ENCODE results near the gene TGOLN2.

The TGOLN2 gene

DNA sequence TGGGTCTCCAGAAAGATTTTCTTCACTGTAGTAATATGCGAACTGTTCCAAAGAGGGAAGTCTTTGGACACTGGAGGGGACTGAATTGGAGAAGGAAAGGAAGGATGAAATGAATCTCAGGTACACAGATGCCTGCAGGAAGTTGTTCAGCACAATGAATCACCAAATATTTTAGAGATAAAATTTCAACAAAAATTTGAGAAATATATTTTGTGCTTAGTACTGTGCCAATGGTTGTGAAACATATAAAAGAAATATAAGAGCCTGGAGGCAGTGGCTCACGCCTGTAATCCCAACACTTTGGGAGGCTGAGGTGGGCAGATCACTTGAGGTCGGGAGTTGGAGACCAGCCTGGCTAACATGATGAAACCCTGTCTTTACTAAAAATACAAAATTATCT, 29.9 kb upstream of the TGOLN2 start:
- no peak overlapping the region for H3K27ac ChIP-seq

DNA sequence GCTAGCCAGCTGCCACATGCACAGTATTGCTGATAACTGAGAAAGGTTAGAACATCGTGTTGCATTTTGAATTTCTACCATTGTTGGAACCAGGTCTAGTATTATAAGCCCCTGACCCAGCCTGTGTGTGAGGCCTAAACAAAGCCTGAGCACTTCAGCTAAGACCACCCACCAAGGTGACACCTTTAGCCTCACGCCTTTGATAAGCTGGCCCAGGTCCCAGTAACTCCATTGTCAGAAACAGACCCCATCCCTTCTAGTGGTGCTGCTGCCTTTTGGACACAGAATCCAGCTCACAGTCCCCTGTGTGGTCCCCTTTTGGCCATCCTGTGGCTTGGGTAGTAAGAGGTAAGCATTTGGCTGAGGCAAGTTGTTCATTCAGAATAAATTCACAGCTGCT, 28.4 kb upstream of the TGOLN2 start:
- TF ChIP-seq ZFX (IDR thresholded peaks at IDR 0.05; ENCODE audit: borderline replicate concordance), result no peak
- TF ChIP-seq, protein P1, sequence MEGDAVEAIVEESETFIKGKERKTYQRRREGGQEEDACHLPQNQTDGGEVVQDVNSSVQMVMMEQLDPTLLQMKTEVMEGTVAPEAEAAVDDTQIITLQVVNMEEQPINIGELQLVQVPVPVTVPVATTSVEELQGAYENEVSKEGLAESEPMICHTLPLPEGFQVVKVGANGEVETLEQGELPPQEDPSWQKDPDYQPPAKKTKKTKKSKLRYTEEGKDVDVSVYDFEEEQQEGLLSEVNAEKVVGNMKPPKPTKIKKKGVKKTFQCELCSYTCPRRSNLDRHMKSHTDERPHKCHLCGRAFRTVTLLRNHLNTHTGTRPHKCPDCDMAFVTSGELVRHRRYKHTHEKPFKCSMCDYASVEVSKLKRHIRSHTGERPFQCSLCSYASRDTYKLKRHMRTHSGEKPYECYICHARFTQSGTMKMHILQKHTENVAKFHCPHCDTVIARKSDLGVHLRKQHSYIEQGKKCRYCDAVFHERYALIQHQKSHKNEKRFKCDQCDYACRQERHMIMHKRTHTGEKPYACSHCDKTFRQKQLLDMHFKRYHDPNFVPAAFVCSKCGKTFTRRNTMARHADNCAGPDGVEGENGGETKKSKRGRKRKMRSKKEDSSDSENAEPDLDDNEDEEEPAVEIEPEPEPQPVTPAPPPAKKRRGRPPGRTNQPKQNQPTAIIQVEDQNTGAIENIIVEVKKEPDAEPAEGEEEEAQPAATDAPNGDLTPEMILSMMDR (IDR thresholded peaks at IDR 0.05), result no peak
- no peak overlapping the region for H3K27ac ChIP-seq

More for the DNA sequence above, 29.9 kb upstream of the TGOLN2 start:
- TF ChIP-seq ZFX (IDR thresholded peaks at IDR 0.05; ENCODE audit: borderline replicate concordance), result no peak
- TF ChIP-seq, protein P1 (IDR thresholded peaks at IDR 0.05), result no peak

DNA sequence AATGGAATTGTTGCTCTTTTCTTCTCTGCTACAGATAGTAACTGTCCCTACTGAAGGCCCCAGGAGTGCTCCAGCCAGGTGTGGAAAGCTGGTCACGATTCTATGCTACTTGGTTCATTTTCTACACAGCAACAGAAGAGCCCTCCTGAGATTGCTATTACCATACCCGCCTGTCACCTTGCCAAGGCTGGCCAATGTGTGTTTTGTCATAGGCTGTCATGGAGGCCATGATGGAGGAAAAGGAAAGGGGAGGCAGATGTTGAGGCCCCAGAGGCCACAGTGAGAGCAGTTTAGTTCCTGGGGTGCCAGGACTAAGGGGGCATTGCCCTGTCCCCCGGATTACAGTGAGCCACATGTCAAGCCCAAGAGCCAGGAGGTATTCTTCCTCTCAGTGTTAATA, 27.7 kb upstream of the TGOLN2 start:
- peak overlapping the region; percentile 74; the same call in 1 of the 2 replicates for H3K27ac ChIP-seq
- no peak for TF ChIP-seq ZFX (IDR thresholded peaks at IDR 0.05; ENCODE audit: borderline replicate concordance)
- TF ChIP-seq, protein P1 (IDR thresholded peaks at IDR 0.05), result no peak

DNA sequence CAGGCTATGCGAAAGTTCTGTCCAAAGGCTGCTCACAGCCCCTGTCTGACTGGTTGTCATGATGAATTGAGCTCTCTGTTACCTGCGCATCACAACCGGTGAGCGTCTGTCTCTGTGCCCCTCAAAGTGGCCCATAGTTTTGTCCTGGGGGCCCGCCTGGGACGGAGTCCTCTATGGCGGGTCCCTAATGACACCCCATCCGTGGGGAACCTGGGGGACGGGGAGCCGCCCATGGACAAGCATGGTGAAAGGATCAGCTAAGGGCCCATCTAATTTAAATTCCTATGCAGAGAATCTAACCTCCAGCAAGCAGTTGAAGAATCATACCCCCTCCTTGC, 27.3 kb upstream of the TGOLN2 start:
- no peak for TF ChIP-seq ZFX (IDR thresholded peaks at IDR 0.05; ENCODE audit: borderline replicate concordance)
- TF ChIP-seq, protein P1 (IDR thresholded peaks at IDR 0.05), result no peak
- H3K27ac ChIP-seq, result peak overlapping the region; percentile 74

DNA sequence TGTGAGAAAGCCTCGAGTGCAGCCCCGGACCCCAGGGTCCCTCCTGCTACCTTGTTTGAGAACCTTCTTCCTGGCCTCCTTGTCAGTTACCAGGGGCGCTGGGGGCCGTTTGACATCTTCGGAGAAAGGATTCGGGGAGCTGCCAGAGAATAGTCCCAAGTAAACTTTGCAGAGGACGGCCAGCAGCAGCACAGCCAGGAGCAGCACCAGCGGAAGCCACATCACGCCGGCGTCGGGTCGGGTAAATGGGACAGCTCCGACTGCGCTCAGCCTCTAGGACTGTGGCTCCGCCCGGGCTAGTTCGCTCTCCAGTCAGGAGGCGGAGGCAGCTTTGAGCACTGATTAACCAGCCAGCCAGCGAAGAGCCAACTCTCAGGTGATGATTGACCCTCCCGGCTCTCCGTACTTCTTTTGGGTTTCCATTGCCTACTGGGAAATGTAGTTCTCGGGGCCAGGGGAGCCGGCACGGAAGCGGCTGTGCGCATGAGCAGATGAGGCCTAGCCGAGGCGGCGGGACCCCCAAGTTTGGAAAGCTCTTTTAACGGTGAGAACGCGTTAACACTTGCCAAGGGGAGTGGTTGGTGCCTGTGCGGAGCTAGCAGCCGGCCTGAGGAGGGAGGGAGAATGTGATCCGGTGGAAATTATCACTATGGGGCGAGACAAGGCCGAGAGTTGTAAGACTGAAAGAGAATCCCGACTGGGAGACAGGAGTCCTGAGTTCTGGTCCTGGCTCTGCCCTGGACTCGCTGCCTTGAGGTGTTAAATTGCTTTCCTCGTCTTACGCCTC, 26.7 kb upstream of the TGOLN2 start, which contains the start of the genes ELMOD3 and RETSAT:
Gene ELMOD3, plus strand, starts transcription at position 484 of the 787 bp plus-strand sequence. CDS start 2,430 bp downstream, outside the sequence.
Gene RETSAT, minus strand, starts transcription at position 243 of the 787 bp plus-strand sequence. Its CDS starts 21 bp downstream, at position 222.
- H3K27ac ChIP-seq, result peak within 1 kb of the TSS; percentile 74
- no peak for TF ChIP-seq ZFX (IDR thresholded peaks at IDR 0.05; ENCODE audit: borderline replicate concordance)
- TF ChIP-seq, protein P1 (IDR thresholded peaks at IDR 0.05), result no peak

DNA sequence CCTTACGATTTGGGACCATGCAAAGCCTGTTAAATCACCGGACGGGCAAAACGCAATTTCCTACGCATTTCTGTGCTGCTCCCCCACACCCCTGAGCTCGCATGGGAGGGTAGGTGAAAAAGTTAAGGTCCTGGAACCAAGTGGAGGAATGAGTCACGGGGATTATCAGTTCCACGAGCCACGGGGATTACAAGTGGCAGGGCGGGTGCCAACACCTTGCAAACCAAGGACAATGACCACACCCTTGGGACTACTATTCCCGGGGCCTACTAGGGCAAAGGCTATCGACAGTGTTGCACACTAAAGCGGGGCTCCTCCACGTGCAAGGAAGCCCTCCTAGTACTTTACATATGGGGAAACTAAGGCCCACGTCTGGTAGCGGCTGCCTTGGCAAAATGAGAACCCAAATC, 26.1 kb upstream of the TGOLN2 start:
- peak overlapping the region; percentile 74 for H3K27ac ChIP-seq
- TF ChIP-seq, protein P1 (IDR thresholded peaks at IDR 0.05), result no peak

DNA sequence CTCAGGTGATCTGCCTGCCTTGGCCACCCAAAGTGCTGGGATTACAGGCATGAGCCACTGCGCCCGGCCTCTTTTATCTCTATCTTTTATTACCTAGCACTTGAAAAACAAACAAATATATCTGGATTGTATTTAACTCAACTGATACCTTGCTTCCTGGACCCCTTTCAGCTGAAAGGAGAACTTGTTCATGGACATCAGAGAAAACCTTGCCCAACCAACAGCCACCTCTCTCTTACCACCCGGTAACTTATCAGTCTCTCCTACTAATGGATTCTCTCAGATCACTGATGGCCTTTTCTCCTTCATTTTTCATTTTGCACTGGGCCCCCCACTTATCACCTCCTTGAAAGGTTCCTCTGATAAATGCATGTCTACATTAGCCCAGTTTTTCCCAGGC, 19.8 kb upstream of the TGOLN2 start:
- TF ChIP-seq ZFX (IDR thresholded peaks at IDR 0.05; ENCODE audit: borderline replicate concordance), result no peak
- TF ChIP-seq, protein P1 (IDR thresholded peaks at IDR 0.05), result no peak

More for the DNA sequence above, 19.8 kb upstream of the TGOLN2 start:
- H3K27ac ChIP-seq, result no peak overlapping the region
